Spleen (tissue), 11 donors: ENCODE results near the gene C2orf42. TPM values are rescaled to one million over a fixed set of nuclear protein-coding genes. Genes with fewer than 3 reads are reported as not detected.
"Not testable (repeated sequence)": the region's sequence is repeated elsewhere in the genome, so short reads cannot be mapped to it uniquely, and the experiment has no call there.

Source experiments
- DNase-seq: peaks from one replicate; pipeline ENCODE4 v3.0.0-alpha.2; 2020
- H3K27ac ChIP-seq, 8 donors: fragments of 200-600 bp; sonication (generic) in 7 of 8; 1 replicate in 4 of 8; 2 replicates in 4 of 8; pipeline versions ENCODE4 v1.5.0 to v1.8.0; 2016 to 2021; ENCODE audit warnings: inconsistent platforms in 4 of 8, mild to moderate bottlenecking in 4 of 8, moderate library complexity in 1 of 8
- H3K27me3 ChIP-seq, 7 donors: fragments of 200-600 bp; sonication (generic) in 6 of 7; replicated peaks in 1 of 7; 1 replicate in 4 of 7; 2 replicates in 3 of 7; pipeline versions ENCODE4 v1.5.0 to v1.8.0; 2016 to 2021; ENCODE audit warnings: inconsistent platforms in 3 of 7, mild to moderate bottlenecking in 1 of 7
- H3K36me3 ChIP-seq, 6 donors: fragments of 200-600 bp; sonication (generic) in 5 of 6; 1 replicate in 4 of 6; 2 replicates in 2 of 6; pipeline versions ENCODE4 v1.5.0 to v1.8.0; 2016 to 2021; ENCODE audit warnings: inconsistent platforms in 2 of 6
- H3K4me1 ChIP-seq, 6 donors: fragments of 200-600 bp; sonication (generic) in 5 of 6; 1 replicate in 3 of 6; 2 replicates in 3 of 6; pipeline versions ENCODE4 v1.5.0 to v1.8.0; 2016 to 2021; ENCODE audit warnings: inconsistent platforms in 3 of 6
- H3K4me3 ChIP-seq, 8 donors: fragments of 200-600 bp; sonication (generic) in 7 of 8; 1 replicate in 4 of 8; 2 replicates in 4 of 8; pipeline versions ENCODE4 v1.5.0 to v1.8.0; 2016 to 2021; ENCODE audit warnings: inconsistent platforms in 4 of 8, mild to moderate bottlenecking in 4 of 8, moderate library complexity in 2 of 8
- H3K9me3 ChIP-seq, 8 donors: fragments of 200-600 bp; sonication (generic) in 7 of 8; 1 replicate in 4 of 8; 2 replicates in 4 of 8; pipeline versions ENCODE4 v1.5.0 to v1.8.0; 2016 to 2021; ENCODE audit warnings: inconsistent platforms in 4 of 8
- CTCF ChIP-seq, 11 experiments: fragments of 200-600 bp in 7 of 11; fragments of 450-650 bp in 4 of 11; sonication (generic) in 4 of 11; IDR thresholded peaks in 8 of 11; conservative IDR thresholded peaks in 3 of 11; 1 replicate in 7 of 11; 2 replicates in 4 of 11; pipeline versions ENCODE4 v1.4.0 to v1.8.0; 2016 to 2021; ENCODE audit warnings: antibody characterized with exemption in 11 of 11, inconsistent platforms in 4 of 11, mild to moderate bottlenecking in 1 of 11
- POLR2A ChIP-seq, 3 donors: fragments of 450-650 bp; IDR thresholded peaks; one replicate each; pipeline ENCODE4 v1.5.1; 2017; ENCODE audit warnings: antibody characterized with exemption in 3 of 3, mild to moderate bottlenecking in 1 of 3
- POLR2AphosphoS5 ChIP-seq, 3 donors: sonication (generic); formaldehyde crosslinking; IDR thresholded peaks; one replicate each; pipeline ENCODE4 v1.5.1; 2017; ENCODE audit warnings: antibody characterized with exemption in 3 of 3
- WGBS, 5 donors: extraction: QIAGEN DNeasy Blood & Tissue Kit in 3 of 5; methylation state at CpG; one replicate each; pipeline versions ENCODE4 v1.1.5 to v1.1.7; 2013 to 2018; 5-methylcytosine and 5-hydroxymethylcytosine counted together
- intact Hi-C: fragments of 100-400 bp; cut with DNase I; formaldehyde crosslinking; loops from one replicate; pipeline ENCODE4 v1.15.0; 2023; ENCODE audit warnings: low total_unique reads
- polyA plus RNA-seq, 3 donors: library from polyadenylated mRNA; stranded (reverse); fragments of 200-250 nt; gene quantifications; one replicate each; pipeline ENCODE4 v1.2.1, GENCODE V29; 2013
- total RNA-seq, 7 donors: library from RNA; depleted of rRNA in 3 of 7; stranded (reverse); fragments of >200 nt in 3 of 7; fragmentation: NEBNext Ultra II Directional in 4 of 7; extraction: Animal tissue kit (Norgen Biotek cat#: 25700) in 4 of 7; gene quantifications; one replicate each; pipeline versions ENCODE4 v1.1.0 to v1.2.1, GENCODE V29; 2016 to 2021
- donor health status: healthy with polysubstance abuse.
- donor health status: DM: no; HTN: no; CAD: no; lungs with moderate emphysema.
- donor health status: DM: no; HTN: no; CAD: no.
- donor health status: Bipolar disorder and iron deficiency.
- donor health status: healthy.
- donor health status: DM: no; HTN: no; CAD: no.
- donor health status: DM: yes; HTN: yes; CAD: no.

C2orf42 gene
- total and polyA plus RNA-seq, 10 donors: 6.0 to 24.3 (median 18.0) TPM

DNA sequence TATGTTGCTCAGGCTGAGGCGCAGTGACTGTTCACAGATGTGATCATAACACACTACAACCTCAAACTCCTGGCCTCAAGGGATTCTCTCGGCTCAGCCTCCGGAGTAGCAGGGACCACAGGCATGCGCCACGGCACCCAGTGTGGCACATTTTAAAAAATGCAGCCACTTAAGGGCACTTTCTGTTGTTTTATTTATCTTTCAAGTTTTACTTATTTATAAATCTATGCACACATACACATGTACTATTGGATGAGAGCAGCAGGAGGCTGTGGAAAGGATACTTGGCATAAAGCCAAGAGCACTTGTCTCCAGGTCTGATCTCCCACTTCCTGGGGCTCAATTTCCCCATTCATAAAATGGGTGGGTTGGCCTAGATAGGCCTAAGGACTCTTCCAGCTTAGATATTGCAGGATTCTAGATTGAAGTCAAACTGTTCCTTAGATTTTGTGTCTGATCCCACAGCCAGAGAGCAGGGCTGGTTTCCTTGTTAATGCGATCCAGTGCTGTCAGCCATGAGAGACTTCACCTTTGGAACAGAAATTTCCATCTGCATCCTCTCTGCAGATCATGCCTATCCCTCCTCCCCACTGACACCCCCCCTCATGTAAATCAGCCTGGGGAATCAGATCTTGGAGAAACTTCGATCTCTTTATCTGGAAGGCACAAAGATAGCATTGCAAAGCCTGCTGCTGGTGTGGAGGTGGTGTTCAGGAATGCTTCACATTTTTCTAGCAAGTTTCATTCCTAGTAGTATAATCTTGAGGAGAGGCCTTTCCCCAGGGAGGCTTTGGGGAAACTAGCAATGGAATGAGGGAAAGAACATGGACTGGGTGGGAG is 78.8 kb downstream of the C2orf42 start:
- Histone ChIP-seq H3K27ac (peak overlapping the region in 7 of 8 donors; percentile 36 to 90 (median 82)), H3K4me1 (peaks cover 21 to 79% (median 64%) of the 10 kb centered on the region in 6 donors), H3K9me3 (no peaks in the 10 kb centered on the region), H3K27me3 (no peaks in the 10 kb centered on the region), H3K4me3 (peak overlapping the region in 1 of 8 donors; percentile 22), H3K36me3 (no peaks in the 10 kb centered on the region)
- intact Hi-C loops: no loop called here
- peak; percentile 62 for DNase-seq
- TF ChIP-seq POLR2AphosphoS5 (IDR thresholded peaks at IDR 0.05) (no peak), POLR2A (IDR thresholded peaks at IDR 0.05) (no peak), CTCF (IDR thresholded peaks at IDR 0.05 in 8 of 11, conservative IDR thresholded peaks at IDR 0.05 in 3 of 11) (no peak)
- WGBS, 5 donors: 92 to 96% (median 94%) methylated on average over 7 of the region's 7 CpGs

- peak overlapping the region in 6 of 8 donors; percentile 10 to 90 (median 86) for H3K27ac ChIP-seq
Measured at GRCh38 chr2:70110397-70110796, 80.4 kb downstream of the C2orf42 start.

GRCh38 chr2:70106138-70106537 is 84.7 kb downstream of the C2orf42 start:
- H3K4me1 ChIP-seq: peaks cover 18 to 86% (median 63%) of the 10 kb centered on the region in 6 donors
- H3K27ac ChIP-seq: peak overlapping the region in 2 of 8 donors; percentile 13 to 85
- intact Hi-C loops, H3K36me3 ChIP-seq, H3K4me3 ChIP-seq, H3K9me3 ChIP-seq, H3K27me3 ChIP-seq, DNase-seq: not testable (repeated sequence)
- 93 to 96% (median 94%) methylated on average over 8 of the region's 8 CpGs for WGBS, 5 donors

More at GRCh38 chr2:70110397-70110796, 80.4 kb downstream of the C2orf42 start:
- H3K9me3 ChIP-seq, DNase-seq, intact Hi-C loops, H3K27me3 ChIP-seq, H3K36me3 ChIP-seq: not testable (repeated sequence)
- Histone ChIP-seq H3K4me1 (peaks cover 14 to 77% (median 53%) of the 10 kb centered on the region in 6 donors), H3K4me3 (peak overlapping the region in 1 of 8 donors; percentile 7)
- WGBS, 5 donors: 92 to 97% (median 96%) methylated on average over 5 of the region's 5 CpGs

DNA sequence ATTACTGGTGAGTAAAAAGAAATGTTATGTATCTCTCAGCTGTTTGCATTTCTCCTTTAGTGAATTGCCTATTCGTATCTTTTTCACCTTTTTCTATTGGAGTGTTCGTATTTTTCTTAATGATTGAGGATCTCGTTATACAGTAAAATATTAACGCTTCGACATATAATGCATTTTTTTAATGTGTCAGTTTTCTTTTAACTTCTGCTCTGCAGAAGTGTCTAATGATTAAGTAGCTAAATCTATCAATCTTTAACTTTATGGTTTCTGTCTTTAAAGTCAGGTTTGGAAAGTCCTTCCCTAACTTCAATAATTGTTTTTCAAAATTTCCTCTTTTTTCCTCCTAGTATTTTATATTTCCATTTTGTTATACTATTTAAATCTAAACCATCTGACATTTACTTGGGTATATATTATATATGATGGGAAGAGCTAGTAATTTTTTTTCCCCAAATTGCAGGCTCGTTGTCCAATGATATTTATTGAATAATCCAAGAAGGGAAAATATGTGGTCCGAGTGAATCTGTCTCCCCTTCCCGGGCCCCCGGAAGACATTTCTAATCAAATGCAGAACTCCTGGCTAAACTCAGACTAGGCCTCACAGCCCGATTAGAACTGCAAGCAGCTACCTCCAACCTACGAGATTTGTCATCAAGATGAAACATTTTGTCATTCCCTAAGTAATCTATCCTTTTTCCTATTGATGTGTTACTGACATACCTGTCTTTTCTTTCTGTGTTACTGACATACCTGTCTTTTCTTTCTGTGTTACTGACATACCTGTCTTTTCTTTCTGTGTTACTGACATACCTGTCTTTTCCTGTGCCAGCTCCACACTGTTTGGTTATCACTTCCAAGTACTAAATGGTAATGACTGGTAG is 86.3 kb downstream of the C2orf42 start:
- intact Hi-C loops: no loop called here
- Histone ChIP-seq H3K9me3 (no peaks in the 10 kb centered on the region), H3K27me3 (no peaks in the 10 kb centered on the region), H3K4me1 (peaks cover 16 to 69% (median 52%) of the 10 kb centered on the region in 6 donors), H3K4me3 (peak overlapping the region in 3 of 8 donors; percentile 4 to 44 (median 9)), H3K27ac (peak overlapping the region; percentile 10 to 88 (median 80)), H3K36me3 (no peaks in the 10 kb centered on the region)
- WGBS, 5 donors: 35 to 48% (median 41%) methylated on average over 11 of the region's 11 CpGs
- no peak for DNase-seq
- TF ChIP-seq POLR2AphosphoS5 (IDR thresholded peaks at IDR 0.05) (no peak), POLR2A (IDR thresholded peaks at IDR 0.05) (no peak), CTCF (IDR thresholded peaks at IDR 0.05 in 8 of 11, conservative IDR thresholded peaks at IDR 0.05 in 3 of 11) (no peak)
